ENCODE data around the gene ACVRL1.

ACVRL1 gene

GRCh38 chr12:51890133-51890464 is 17.2 kb upstream of the ACVRL1 start:
- no peak for DNase-seq (ENCODE audit: insufficient read length)
- FAIRE-seq, result no peak
- TF ChIP-seq POLR2A (IDR thresholded peaks at IDR 0.05; ENCODE audit: low read depth, low read length) (no peak), POLR2AphosphoS5 (IDR thresholded peaks at IDR 0.05; ENCODE audit: low read depth, low read length) (no peak), TAF1 (IDR thresholded peaks at IDR 0.05; ENCODE audit: borderline replicate concordance, low read depth, low read length) (no peak)

GRCh38 chr12:51890511-51891171 is 16.7 kb upstream of the ACVRL1 start:
- TF ChIP-seq POLR2AphosphoS5 (IDR thresholded peaks at IDR 0.05; ENCODE audit: low read depth, low read length) (no peak), TAF1 (IDR thresholded peaks at IDR 0.05; ENCODE audit: borderline replicate concordance, low read depth, low read length) (no peak), POLR2A (IDR thresholded peaks at IDR 0.05; ENCODE audit: low read depth, low read length) (no peak)
- FAIRE-seq, result no peak
- no peak for DNase-seq (ENCODE audit: insufficient read length)

GRCh38 chr12:51891843-51892242 is 15.5 kb upstream of the ACVRL1 start:
- FAIRE-seq, result no peak
- no peak for TF ChIP-seq POLR2A (IDR thresholded peaks at IDR 0.05; ENCODE audit: low read depth, low read length)
- TF ChIP-seq TAF1 (IDR thresholded peaks at IDR 0.05; ENCODE audit: borderline replicate concordance, low read depth, low read length), result no peak
- no peak for TF ChIP-seq POLR2AphosphoS5 (IDR thresholded peaks at IDR 0.05; ENCODE audit: low read depth, low read length)
- DNase-seq (ENCODE audit: insufficient read length), result no peak

- TF ChIP-seq TAF1 (IDR thresholded peaks at IDR 0.05; ENCODE audit: borderline replicate concordance, low read depth, low read length) (no peak), POLR2AphosphoS5 (IDR thresholded peaks at IDR 0.05; ENCODE audit: low read depth, low read length) (no peak), POLR2A (IDR thresholded peaks at IDR 0.05; ENCODE audit: low read depth, low read length) (no peak)
- FAIRE-seq (no peak), DNase-seq (ENCODE audit: insufficient read length) (no peak)
These were observed 13.5 kb upstream of the ACVRL1 start for GRCh38 chr12:51893786-51894185.

GRCh38 chr12:51895378-51896135 is 11.7 kb upstream of the ACVRL1 start:
- TF ChIP-seq TAF1 (IDR thresholded peaks at IDR 0.05; ENCODE audit: borderline replicate concordance, low read depth, low read length) (no peak), POLR2A (IDR thresholded peaks at IDR 0.05; ENCODE audit: low read depth, low read length) (no peak), POLR2AphosphoS5 (IDR thresholded peaks at IDR 0.05; ENCODE audit: low read depth, low read length) (no peak)
- FAIRE-seq, result no peak
- no peak for DNase-seq (ENCODE audit: insufficient read length)

GRCh38 chr12:51896236-51896635 is 11.1 kb upstream of the ACVRL1 start:
- FAIRE-seq, result no peak
- TF ChIP-seq TAF1 (IDR thresholded peaks at IDR 0.05; ENCODE audit: borderline replicate concordance, low read depth, low read length) (no peak), POLR2A (IDR thresholded peaks at IDR 0.05; ENCODE audit: low read depth, low read length) (no peak), POLR2AphosphoS5 (IDR thresholded peaks at IDR 0.05; ENCODE audit: low read depth, low read length) (no peak)
- no peak for DNase-seq (ENCODE audit: insufficient read length)

- DNase-seq (ENCODE audit: insufficient read length) (no peak), FAIRE-seq (no peak)
- TF ChIP-seq POLR2A (IDR thresholded peaks at IDR 0.05; ENCODE audit: low read depth, low read length) (no peak), POLR2AphosphoS5 (IDR thresholded peaks at IDR 0.05; ENCODE audit: low read depth, low read length) (no peak), TAF1 (IDR thresholded peaks at IDR 0.05; ENCODE audit: borderline replicate concordance, low read depth, low read length) (no peak)
These were observed 10.1 kb upstream of the ACVRL1 start for GRCh38 chr12:51897181-51897580.

- TF ChIP-seq TAF1 (IDR thresholded peaks at IDR 0.05; ENCODE audit: borderline replicate concordance, low read depth, low read length) (no peak), POLR2A (IDR thresholded peaks at IDR 0.05; ENCODE audit: low read depth, low read length) (no peak), POLR2AphosphoS5 (IDR thresholded peaks at IDR 0.05; ENCODE audit: low read depth, low read length) (no peak)
- FAIRE-seq, result no peak
- no peak for DNase-seq (ENCODE audit: insufficient read length)
These were observed 8.8 kb upstream of the ACVRL1 start for GRCh38 chr12:51898506-51898905.

- TF ChIP-seq TAF1 (IDR thresholded peaks at IDR 0.05; ENCODE audit: borderline replicate concordance, low read depth, low read length) (no peak), POLR2AphosphoS5 (IDR thresholded peaks at IDR 0.05; ENCODE audit: low read depth, low read length) (no peak), POLR2A (IDR thresholded peaks at IDR 0.05; ENCODE audit: low read depth, low read length) (no peak)
- no peak for FAIRE-seq
- no peak for DNase-seq (ENCODE audit: insufficient read length)
These were observed 8.4 kb upstream of the ACVRL1 start for GRCh38 chr12:51898937-51899336.

GRCh38 chr12:51900323-51900889 is 6.9 kb upstream of the ACVRL1 start:
- no peak for TF ChIP-seq TAF1 (IDR thresholded peaks at IDR 0.05; ENCODE audit: borderline replicate concordance, low read depth, low read length)
- no peak for TF ChIP-seq POLR2A (IDR thresholded peaks at IDR 0.05; ENCODE audit: low read depth, low read length)
- TF ChIP-seq POLR2AphosphoS5 (IDR thresholded peaks at IDR 0.05; ENCODE audit: low read depth, low read length), result no peak
- DNase-seq (ENCODE audit: insufficient read length) (no peak), FAIRE-seq (no peak)

- no peak for FAIRE-seq
These were observed 6.0 kb upstream of the ACVRL1 start for GRCh38 chr12:51901121-51901817.

More at GRCh38 chr12:51901121-51901817, 6.0 kb upstream of the ACVRL1 start:
- no peak for TF ChIP-seq TAF1 (IDR thresholded peaks at IDR 0.05; ENCODE audit: borderline replicate concordance, low read depth, low read length)
- TF ChIP-seq POLR2AphosphoS5 (IDR thresholded peaks at IDR 0.05; ENCODE audit: low read depth, low read length), result no peak
- TF ChIP-seq POLR2A (IDR thresholded peaks at IDR 0.05; ENCODE audit: low read depth, low read length), result no peak
- no peak for DNase-seq (ENCODE audit: insufficient read length)
